Right ventricle myocardium superior (tissue), 1 donor: Measurements from ENCODE around the gene TMEM59. TPM values are rescaled to one million over a fixed set of nuclear protein-coding genes. Genes with fewer than 3 reads are reported as not detected.
"Not testable (repeated sequence)": the region's sequence is repeated elsewhere in the genome, so short reads cannot be mapped to it uniquely, and the experiment has no call there.

Experiments
- ATAC-seq: fragments of 200-7000 bp; cut with Tn5 transposase; one replicate; pipeline ENCODE4 v1.9.1; 2020; ENCODE audit warnings: mild to moderate bottlenecking; ENCODE audit not compliant: poor library complexity
- DNase-seq: peaks from one replicate; pipeline ENCODE4 v3.0.0-alpha.2; 2020
- intact Hi-C: fragments of 100-400 bp; cut with DNase I; formaldehyde crosslinking; loops from one replicate; pipeline ENCODE4 v1.11.2; 2022
- total RNA-seq: library from RNA; stranded (reverse); fragmentation: NEBNext Ultra II Directional; extraction: Animal tissue kit (Norgen Biotek cat#: 25700); gene quantifications from one replicate; pipeline ENCODE4 v1.2.1, GENCODE V29; 2021
- donor health status: DM: no; HTN: yes; CAD: no; lungs with severe emphysema.

Gene TMEM59
- total RNA-seq, 1 donor from 2014 or later = 310 TPM

GRCh38 chr1:54018635-54019034 lies 34.4 kb downstream of the TMEM59 start:
- no peak for ATAC-seq
- intact Hi-C loops = no loop called here
- no peak for DNase-seq

- DNase-seq = no peak
Observed at GRCh38 chr1:54017979-54018378, 35.0 kb downstream of the TMEM59 start, which contains the start of gene LDLRAD1. LDLRAD1 (minus strand) TSS chr1:54018186; CDS start chr1:54018112, 74 bp downstream.

GRCh38 chr1:54016343-54017282 lies 36.4 kb downstream of the TMEM59 start:
- DNase-seq (no peak), ATAC-seq (no peak)
- intact Hi-C loops = no loop called here

More at GRCh38 chr1:54017979-54018378, 35.0 kb downstream of the TMEM59 start, which contains the start of gene LDLRAD1:
- intact Hi-C loops = no loop called here
- ATAC-seq = no peak

- DNase-seq (no peak), ATAC-seq (no peak)
- intact Hi-C loops = no loop called here
Observed at GRCh38 chr1:54014009-54014629, 38.9 kb downstream of the TMEM59 start.

GRCh38 chr1:54013393-54014008 lies 39.5 kb downstream of the TMEM59 start:
- intact Hi-C loops = no loop called here
- no peak for ATAC-seq
- no peak for DNase-seq

- intact Hi-C loops = no loop called here
- DNase-seq (no peak), ATAC-seq (no peak)
Observed at GRCh38 chr1:54012863-54013262, 40.1 kb downstream of the TMEM59 start.

GRCh38 chr1:54012008-54012325 lies 41.0 kb downstream of the TMEM59 start:
- ATAC-seq (no peak), DNase-seq (no peak)
- intact Hi-C loops = no loop called here

- intact Hi-C loops = no loop called here
- ATAC-seq = no peak
- DNase-seq = no peak
Observed at GRCh38 chr1:54011316-54012007, 41.5 kb downstream of the TMEM59 start.

GRCh38 chr1:54010415-54011117 lies 42.4 kb downstream of the TMEM59 start:
- no peak for DNase-seq
- ATAC-seq = no peak
- intact Hi-C loops = no loop called here

GRCh38 chr1:54009406-54009805 lies 43.6 kb downstream of the TMEM59 start:
- intact Hi-C loops = no loop called here

GRCh38 chr1:54008876-54009275 lies 44.1 kb downstream of the TMEM59 start:
- ATAC-seq (no peak), DNase-seq (no peak)
- intact Hi-C loops = no loop called here

More at GRCh38 chr1:54009406-54009805, 43.6 kb downstream of the TMEM59 start:
- DNase-seq = no peak
- ATAC-seq = no peak

GRCh38 chr1:54007613-54008012 lies 45.4 kb downstream of the TMEM59 start:
- ATAC-seq (no peak), DNase-seq (no peak)
- intact Hi-C loops = no loop called here

GRCh38 chr1:54006508-54006907 lies 46.5 kb downstream of the TMEM59 start:
- ATAC-seq (no peak), DNase-seq (no peak)
- intact Hi-C loops = no loop called here

- ATAC-seq = peak; percentile 41
- DNase-seq = no peak
- intact Hi-C loops = no loop called here
Observed at GRCh38 chr1:54004481-54005049, 48.4 kb downstream of the TMEM59 start.

- intact Hi-C loops, DNase-seq, ATAC-seq: not testable (repeated sequence)
Observed at GRCh38 chr1:54003750-54004480, 49.1 kb downstream of the TMEM59 start.

GRCh38 chr1:54003249-54003646 lies 49.8 kb downstream of the TMEM59 start:
- DNase-seq (no peak), ATAC-seq (no peak)

GRCh38 chr1:54002544-54003248 lies 50.3 kb downstream of the TMEM59 start:
- no peak for ATAC-seq
- intact Hi-C loops = no loop called here
- no peak for DNase-seq

More at GRCh38 chr1:54003249-54003646, 49.8 kb downstream of the TMEM59 start:
- intact Hi-C loops = no loop called here
